Ascending aorta (tissue), 2 donors: ENCODE measurements around the gene RACGAP1. TPM values are rescaled to one million over a fixed set of nuclear protein-coding genes. Genes with fewer than 3 reads are reported as not detected.

Experiments
- DNase-seq, 2 donors: peaks; one replicate each; pipeline ENCODE4 v3.0.0-alpha.2; 2019; ENCODE audit warnings: low spot score in 2 of 2
- H3K27ac ChIP-seq, 2 donors: fragments of 200-600 bp; sonication (generic); one replicate each; pipeline ENCODE4 v1.5.1; 2016 to 2017; ENCODE audit warnings: mild to moderate bottlenecking in 1 of 2
- H3K27me3 ChIP-seq: fragments of 200-600 bp; sonication (generic); one replicate; pipeline ENCODE4 v1.5.1; 2017
- H3K36me3 ChIP-seq, 2 donors: fragments of 200-600 bp; sonication (generic); one replicate each; pipeline ENCODE4 v1.5.1; 2016
- H3K4me1 ChIP-seq, 2 donors: fragments of 200-600 bp; sonication (generic); one replicate each; pipeline ENCODE4 v1.5.1; 2016 to 2017; ENCODE audit warnings: mild to moderate bottlenecking in 1 of 2
- H3K4me3 ChIP-seq, 2 donors: fragments of 200-600 bp; sonication (generic); one replicate each; pipeline ENCODE4 v1.5.1; 2016 to 2017; ENCODE audit warnings: mild to moderate bottlenecking in 1 of 2
- H3K9me3 ChIP-seq, 2 donors: fragments of 200-600 bp; sonication (generic); one replicate each; pipeline ENCODE4 v1.5.1; 2016
- CTCF ChIP-seq, 3 experiments: fragments of 200-600 bp in 2 of 3; fragments of 450-650 bp in 1 of 3; sonication (generic) in 2 of 3; IDR thresholded peaks; one replicate each; pipeline ENCODE4 v1.5.1; 2016 to 2019; ENCODE audit warnings: antibody characterized with exemption in 3 of 3, mild to moderate bottlenecking in 1 of 3, moderate library complexity in 1 of 3
- intact Hi-C: fragments of 100-400 bp; cut with DNase I; formaldehyde crosslinking; loops from one replicate; pipeline ENCODE4 v1.15.1; 2023
- total RNA-seq: library from RNA; depleted of rRNA; stranded (reverse); fragments of >200 nt; gene quantifications from one replicate; pipeline ENCODE4 v1.1.0, GENCODE V29; 2016

The RACGAP1 gene
- total RNA-seq, 1 donor from 2014 or later: 5.1 TPM

- Histone ChIP-seq H3K36me3 (no peaks in the 10 kb centered on the region), H3K9me3 (no peaks in the 10 kb centered on the region), H3K27me3 (no peaks in the 10 kb centered on the region), H3K4me1 (no peaks in the 10 kb centered on the region), H3K27ac (no peak within 1 kb of the TSS), H3K4me3 (no peak within 1 kb of the TSS)
- intact Hi-C loops: no loop called here
- no peak for TF ChIP-seq CTCF (IDR thresholded peaks at IDR 0.05)
- peak in 1 of 2 donors; percentile 41 for DNase-seq
Measured at GRCh38 chr12:49950273-49951251, 74.7 kb downstream of the RACGAP1 start, which contains the start of gene AQP2. Gene AQP2, plus strand, starts transcription at chr12:49950737. Its CDS starts 94 bp downstream, at chr12:49950831.

GRCh38 chr12:49949866-49950265 lies 75.4 kb downstream of the RACGAP1 start:
- Histone ChIP-seq H3K9me3 (no peaks in the 10 kb centered on the region), H3K27me3 (no peaks in the 10 kb centered on the region), H3K4me3 (no peak overlapping the region), H3K27ac (no peak overlapping the region), H3K4me1 (no peaks in the 10 kb centered on the region), H3K36me3 (no peaks in the 10 kb centered on the region)
- DNase-seq: peak in 1 of 2 donors; percentile 47
- TF ChIP-seq CTCF (IDR thresholded peaks at IDR 0.05): no peak
- intact Hi-C loops: loop anchor here (5.0 kb wide), 1 partner anchor 83 kb away; no protein-coding TSS in a partner anchor

- no peaks in the 10 kb centered on the region for H3K9me3 ChIP-seq
- H3K36me3 ChIP-seq: no peaks in the 10 kb centered on the region
- H3K4me3 ChIP-seq: no peak overlapping the region
- DNase-seq: peak in 1 of 2 donors; percentile 56
- no peaks in the 10 kb centered on the region for H3K27me3 ChIP-seq
- H3K27ac ChIP-seq: no peak overlapping the region
- TF ChIP-seq CTCF (IDR thresholded peaks at IDR 0.05): no peak
- no peaks in the 10 kb centered on the region for H3K4me1 ChIP-seq
- intact Hi-C loops: loop anchor here (5.0 kb wide), 1 partner anchor 82 kb away; no protein-coding TSS in a partner anchor
Measured at GRCh38 chr12:49948866-49949845, 76.1 kb downstream of the RACGAP1 start.

DNA sequence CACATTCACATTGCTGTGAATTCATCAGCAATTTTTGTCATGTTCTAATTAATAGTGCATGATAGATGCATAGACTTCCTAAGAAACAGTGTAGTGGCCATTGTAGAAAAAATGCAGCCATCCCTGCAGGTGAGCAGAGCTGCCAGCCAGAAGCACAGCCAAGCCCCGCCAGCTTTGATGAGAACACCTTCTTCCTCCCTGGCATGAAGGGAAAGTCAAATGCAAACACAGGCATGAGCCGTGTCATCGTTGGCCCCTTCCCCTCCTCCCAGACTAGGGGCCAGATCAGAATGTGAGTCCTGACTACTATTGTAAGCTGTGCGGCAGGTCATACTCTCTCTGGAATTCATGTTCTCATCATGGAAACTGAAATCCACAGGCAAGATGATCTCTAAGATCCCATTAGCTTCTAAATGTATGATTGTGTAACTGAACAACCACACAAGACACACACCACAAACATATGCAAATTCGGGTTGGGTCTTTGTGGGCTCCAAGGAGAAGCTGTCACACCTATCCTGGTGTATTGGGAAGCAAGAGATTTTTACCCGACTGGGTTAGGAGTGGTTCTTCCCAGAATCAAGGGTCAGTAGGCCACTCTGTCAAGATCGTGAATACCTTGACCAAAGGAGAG lies 77.6 kb downstream of the RACGAP1 start:
- peak in 1 of 2 donors; percentile 21 for DNase-seq
- H3K9me3 ChIP-seq: no peaks in the 10 kb centered on the region
- no peak overlapping the region for H3K4me3 ChIP-seq
- no peaks in the 10 kb centered on the region for H3K36me3 ChIP-seq
- H3K4me1 ChIP-seq: no peaks in the 10 kb centered on the region
- intact Hi-C loops: loop anchor here (5.0 kb wide), 1 partner anchor 80 kb away; no protein-coding TSS in a partner anchor
- no peak overlapping the region for H3K27ac ChIP-seq
- no peaks in the 10 kb centered on the region for H3K27me3 ChIP-seq
- TF ChIP-seq CTCF (IDR thresholded peaks at IDR 0.05): no peak

DNA sequence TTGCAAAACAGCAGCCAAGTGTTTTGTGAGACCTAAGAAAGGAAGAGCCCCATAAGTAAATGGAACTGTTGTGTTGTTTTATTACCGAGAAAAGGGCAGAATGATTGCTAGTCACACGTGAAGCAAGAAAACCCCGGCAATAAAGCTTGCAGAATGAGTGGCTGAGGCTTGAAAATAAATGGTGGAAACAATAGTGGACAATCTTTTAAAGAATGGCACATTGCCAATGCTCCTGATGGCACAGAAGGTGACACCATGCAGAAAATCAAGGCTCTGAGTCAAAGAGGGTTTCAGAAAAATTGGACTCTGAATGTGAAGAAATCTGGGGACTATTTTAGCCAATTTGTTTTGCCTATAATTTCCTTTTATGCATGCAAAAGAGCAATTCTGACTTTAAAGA lies 78.8 kb downstream of the RACGAP1 start:
- Histone ChIP-seq H3K27ac (no peak overlapping the region), H3K4me3 (no peak overlapping the region), H3K4me1 (no peaks in the 10 kb centered on the region), H3K36me3 (no peaks in the 10 kb centered on the region), H3K9me3 (no peaks in the 10 kb centered on the region), H3K27me3 (no peaks in the 10 kb centered on the region)
- DNase-seq: no peak
- TF ChIP-seq CTCF (IDR thresholded peaks at IDR 0.05): no peak
- intact Hi-C loops: loop anchor here (5.0 kb wide), 1 partner anchor 79 kb away; no protein-coding TSS in a partner anchor
